OCI-LY7 (cell line): ENCODE results near the gene TANC1. TPM values are rescaled to one million over a fixed set of nuclear protein-coding genes. Genes with fewer than 3 reads are reported as not detected.

Experiments
- BruUV-seq: library from RNA; stranded (reverse); fragments of 400-500 nt; replicated peaks from 2 replicates; lab custom pipeline; 2021; lab: Mats Ljungman, UMichigan
- CTCF ChIA-PET: fragments of 300-600 bp; sonication (Branson Sonifier 250); formaldehyde crosslinking; loops from one replicate; lab custom pipeline; 2022; ENCODE audit warnings: antibody characterized with exemption; ENCODE audit not compliant: unreplicated experiment; lab: Charles Lee
- POLR2A ChIA-PET: fragments of 300-600 bp; sonication (Branson Sonifier 250); formaldehyde crosslinking; loops from one replicate; lab custom pipeline; 2022; ENCODE audit warnings: antibody characterized with exemption; lab: Charles Lee
- DNase-seq: peaks from one replicate; pipeline ENCODE4 v3.0.0-alpha.2; 2015; ENCODE audit warnings: low spot score
- H2AFZ ChIP-seq: fragments of 200-600 bp; sonication (generic), shearing (Covaris generic); 2 replicates; pipeline ENCODE4 v1.6.1; 2014; ENCODE audit warnings: mild to moderate bottlenecking, antibody characterized with exemption, low read length, moderate library complexity
- H3K27ac ChIP-seq: fragments of 200-600 bp; sonication (generic); 2 replicates; pipeline ENCODE4 v1.5.1; 2014; ENCODE audit warnings: mixed run types, low read depth, mild to moderate bottlenecking, moderate library complexity, low read length, inconsistent platforms; ENCODE audit not compliant: poor library complexity, severe bottlenecking
- H3K36me3 ChIP-seq: fragments of 200-600 bp; sonication (generic); 2 replicates; pipeline ENCODE4 v1.6.1; 2014; ENCODE audit warnings: mild to moderate bottlenecking, antibody characterized with exemption, low read length, moderate library complexity, mixed read lengths; ENCODE audit not compliant: insufficient read depth
- H3K4me1 ChIP-seq: fragments of 200-600 bp; sonication (generic); 2 replicates; pipeline ENCODE4 v1.5.1; 2014; ENCODE audit warnings: mild to moderate bottlenecking, low read length; ENCODE audit not compliant: insufficient read depth, poor library complexity, severe bottlenecking
- H3K4me2 ChIP-seq: fragments of 200-600 bp; sonication (generic); 2 replicates; pipeline ENCODE4 v1.6.1; 2014; ENCODE audit warnings: mild to moderate bottlenecking, low read length
- H3K4me3 ChIP-seq: fragments of 200-600 bp; sonication (generic); 2 replicates; pipeline ENCODE4 v1.5.1; 2014; ENCODE audit warnings: mild to moderate bottlenecking, low read depth, low read length; ENCODE audit not compliant: poor library complexity, severe bottlenecking
- H3K79me2 ChIP-seq: fragments of 200-600 bp; sonication (generic); 2 replicates; pipeline ENCODE4 v1.6.1; 2016; ENCODE audit warnings: low read depth, mild to moderate bottlenecking, low read length, moderate library complexity, mixed read lengths; ENCODE audit not compliant: insufficient read depth
- H3K9me2 ChIP-seq: fragments of 200-600 bp; sonication (generic); 2 replicates; pipeline ENCODE4 v1.6.1; 2016; ENCODE audit warnings: mild to moderate bottlenecking, low read length, mixed read lengths; ENCODE audit not compliant: insufficient read depth
- H3K9me3 ChIP-seq: fragments of 200-600 bp; sonication (generic); 2 replicates; pipeline ENCODE4 v1.6.1; 2014; ENCODE audit warnings: mild to moderate bottlenecking, mixed run types, low read length, mixed read lengths
- H4K20me1 ChIP-seq: fragments of 200-600 bp; sonication (generic); 2 replicates; pipeline ENCODE4 v1.6.1; 2014; ENCODE audit warnings: mild to moderate bottlenecking, antibody characterized with exemption, low read length, moderate library complexity, mixed read lengths; ENCODE audit not compliant: insufficient read depth
- EZH2phosphoT487 ChIP-seq: fragments of 200-600 bp; sonication (generic); IDR thresholded peaks from 2 replicates; pipeline ENCODE4 v1.6.1; 2018; ENCODE audit warnings: low read depth, borderline replicate concordance, mild to moderate bottlenecking, mixed run types, antibody characterized with exemption, low read length, moderate library complexity, mixed read lengths
- intact Hi-C: fragments of 100-400 bp; cut with micrococcal nuclease; formaldehyde crosslinking; loops from one replicate; pipeline ENCODE4 v1.10.0; 2022; ENCODE audit not compliant: unreplicated experiment
- total RNA-seq, 2 experiments: library from RNA; depleted of rRNA in 1 of 2; stranded (reverse); fragments of >200 nt in 1 of 2; shearing (Covaris generic) in 1 of 2; gene quantifications; 2 replicates each; pipeline ENCODE4 v1.2.3, GENCODE V29; 2014 to 2022
- TF ChIP-seq, protein P1 (sequence below): fragments of 200-600 bp; sonication (generic); conservative IDR thresholded peaks from 2 replicates; pipeline ENCODE4 v1.5.1; 2014; ENCODE audit warnings: mild to moderate bottlenecking, antibody characterized with exemption, low read length, moderate library complexity, mixed read lengths

The TANC1 gene
- total RNA-seq, 2 experiments from 2014 or later: 0.04 TPM; not detected in 1

DNA sequence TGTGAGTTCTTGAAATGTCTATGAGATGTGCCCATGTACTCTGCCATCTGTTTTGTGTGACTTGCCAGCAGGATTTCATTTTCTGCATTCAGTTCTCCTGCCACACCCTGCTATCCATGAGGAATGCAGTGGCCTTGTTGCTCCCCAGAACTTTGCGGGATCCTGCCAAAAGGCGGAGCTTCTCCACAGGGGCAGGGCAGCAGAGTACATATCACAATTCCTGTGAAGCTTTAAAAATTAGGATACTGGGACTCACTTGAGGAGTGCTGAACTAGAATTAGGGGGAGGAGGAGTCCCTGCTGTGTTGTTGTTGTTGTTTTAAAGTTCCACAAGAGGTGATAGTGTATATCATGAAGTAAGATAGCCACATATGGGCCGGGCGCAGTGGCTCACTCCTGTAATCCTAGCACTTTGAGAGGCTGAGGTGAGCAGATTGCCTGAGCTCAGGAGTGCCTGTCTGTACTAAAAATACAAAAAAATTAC is 76.4 kb downstream of the TANC1 start:
- no peaks in the 10 kb centered on the region for H3K36me3 ChIP-seq
- H3K4me2 ChIP-seq: no peak overlapping the region
- H4K20me1 ChIP-seq: no peaks in the 10 kb centered on the region
- intact Hi-C loops: no loop called here
- H3K9me2 ChIP-seq: no peaks in the 10 kb centered on the region
- H3K27ac ChIP-seq: no peak overlapping the region
- no peak for TF ChIP-seq EZH2phosphoT487
- TF ChIP-seq, protein P1, sequence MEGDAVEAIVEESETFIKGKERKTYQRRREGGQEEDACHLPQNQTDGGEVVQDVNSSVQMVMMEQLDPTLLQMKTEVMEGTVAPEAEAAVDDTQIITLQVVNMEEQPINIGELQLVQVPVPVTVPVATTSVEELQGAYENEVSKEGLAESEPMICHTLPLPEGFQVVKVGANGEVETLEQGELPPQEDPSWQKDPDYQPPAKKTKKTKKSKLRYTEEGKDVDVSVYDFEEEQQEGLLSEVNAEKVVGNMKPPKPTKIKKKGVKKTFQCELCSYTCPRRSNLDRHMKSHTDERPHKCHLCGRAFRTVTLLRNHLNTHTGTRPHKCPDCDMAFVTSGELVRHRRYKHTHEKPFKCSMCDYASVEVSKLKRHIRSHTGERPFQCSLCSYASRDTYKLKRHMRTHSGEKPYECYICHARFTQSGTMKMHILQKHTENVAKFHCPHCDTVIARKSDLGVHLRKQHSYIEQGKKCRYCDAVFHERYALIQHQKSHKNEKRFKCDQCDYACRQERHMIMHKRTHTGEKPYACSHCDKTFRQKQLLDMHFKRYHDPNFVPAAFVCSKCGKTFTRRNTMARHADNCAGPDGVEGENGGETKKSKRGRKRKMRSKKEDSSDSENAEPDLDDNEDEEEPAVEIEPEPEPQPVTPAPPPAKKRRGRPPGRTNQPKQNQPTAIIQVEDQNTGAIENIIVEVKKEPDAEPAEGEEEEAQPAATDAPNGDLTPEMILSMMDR: no peak
- H3K79me2 ChIP-seq: no peaks in the 10 kb centered on the region
- H3K4me3 ChIP-seq: no peak overlapping the region
- no peak overlapping the region for H2AFZ ChIP-seq
- H3K9me3 ChIP-seq: no peaks in the 10 kb centered on the region
- ChIA-PET CTCF (no interaction called here), POLR2A (interaction anchor here (0.5 kb wide), 1 partner anchor 683 kb away, joined by 3 read pairs; no protein-coding TSS in a partner anchor)
- H3K4me1 ChIP-seq: no peaks in the 10 kb centered on the region
- no TSS peak for BruUV-seq
- DNase-seq: no peak

DNA sequence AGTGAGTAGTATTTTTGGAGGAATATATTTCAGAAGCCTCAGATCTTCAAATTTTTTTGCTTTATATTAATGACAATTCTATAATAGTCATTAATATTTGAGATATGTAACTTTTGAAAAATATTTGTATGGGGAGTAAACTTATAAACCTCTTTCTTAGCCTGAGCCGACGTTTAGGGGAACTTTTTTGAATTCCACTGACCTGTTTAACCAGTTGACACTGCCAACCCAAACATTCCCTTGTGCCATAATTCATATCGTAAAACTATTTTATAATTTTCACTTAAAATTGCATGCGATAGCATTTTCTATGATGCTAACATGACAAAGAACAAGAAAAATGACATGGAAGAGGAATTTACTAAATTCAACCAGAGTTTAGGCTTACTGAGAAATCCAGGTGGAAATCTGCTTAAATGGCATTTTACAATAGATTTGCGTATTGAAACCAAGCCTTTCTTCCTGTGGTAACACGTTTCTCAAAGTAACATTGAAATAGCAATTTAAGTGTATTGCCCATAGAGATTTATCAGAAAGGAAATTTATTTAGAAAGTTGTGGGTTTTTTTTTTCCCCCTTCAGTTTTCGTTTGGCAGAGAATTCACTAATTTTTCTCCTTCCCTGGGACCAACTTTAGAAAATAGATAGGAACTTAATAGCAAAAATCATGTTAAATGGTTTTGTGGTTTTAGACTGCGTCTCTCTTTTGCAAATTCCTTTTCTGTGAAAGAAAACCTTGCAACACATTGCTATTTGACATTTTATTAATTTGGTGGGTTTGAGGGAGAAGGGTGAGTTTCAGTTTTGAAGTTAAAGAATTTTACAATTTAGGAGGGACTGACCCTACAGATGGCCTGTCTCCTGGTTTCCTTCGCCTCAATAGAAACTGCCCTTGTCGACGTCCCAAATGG is 77.4 kb downstream of the TANC1 start:
- POLR2A ChIA-PET: no interaction called here
- no peaks in the 10 kb centered on the region for H3K9me3 ChIP-seq
- no peak overlapping the region for H2AFZ ChIP-seq
- intact Hi-C loops: no loop called here
- H3K36me3 ChIP-seq: no peaks in the 10 kb centered on the region
- no peaks in the 10 kb centered on the region for H3K79me2 ChIP-seq
- DNase-seq: no peak
- no peaks in the 10 kb centered on the region for H3K9me2 ChIP-seq
- H4K20me1 ChIP-seq: no peaks in the 10 kb centered on the region
- H3K27ac ChIP-seq: no peak overlapping the region
- H3K4me1 ChIP-seq: no peaks in the 10 kb centered on the region
- TF ChIP-seq, protein P1: no peak
- no peak for TF ChIP-seq EZH2phosphoT487
- CTCF ChIA-PET: no interaction called here
- no TSS peak for BruUV-seq
- H3K4me2 ChIP-seq: no peak overlapping the region
- H3K4me3 ChIP-seq: no peak overlapping the region

DNA sequence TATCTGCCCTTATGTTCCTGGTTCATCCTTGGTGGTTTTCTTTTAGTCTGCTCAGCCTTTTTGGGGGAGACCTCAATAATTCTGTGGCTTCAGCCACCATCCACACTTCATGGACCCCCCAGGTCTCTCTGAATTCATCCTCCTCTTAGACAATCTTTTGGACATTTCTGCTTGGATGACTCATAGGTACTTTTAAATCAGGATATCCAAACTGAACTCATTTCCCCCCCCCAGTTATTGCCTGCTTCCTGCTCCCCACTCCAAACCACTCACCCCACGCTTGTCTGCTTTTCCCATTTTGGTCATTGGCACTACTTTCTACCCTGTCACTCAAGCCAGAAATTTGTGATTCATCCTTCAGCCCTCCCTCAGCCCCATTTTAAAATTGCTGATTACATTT is 78.5 kb downstream of the TANC1 start:
- Histone ChIP-seq H3K36me3 (no peaks in the 10 kb centered on the region), H3K27ac (no peak overlapping the region), H4K20me1 (no peaks in the 10 kb centered on the region), H3K9me3 (no peaks in the 10 kb centered on the region), H3K4me3 (no peak overlapping the region), H2AFZ (no peak overlapping the region), H3K4me1 (no peaks in the 10 kb centered on the region), H3K4me2 (no peak overlapping the region), H3K9me2 (no peaks in the 10 kb centered on the region), H3K79me2 (no peaks in the 10 kb centered on the region)
- no peak for DNase-seq
- POLR2A ChIA-PET: interaction anchor here (0.7 kb wide), 1 partner anchor 366 kb away, joined by 4 read pairs; no protein-coding TSS in a partner anchor
- CTCF ChIA-PET: no interaction called here
- TF ChIP-seq, protein P1: no peak
- TF ChIP-seq EZH2phosphoT487: no peak
- BruUV-seq: no TSS peak
- intact Hi-C loops: no loop called here
